GM19240 (cell line): ENCODE measurements around the gene PRSS23.
"Not testable (repeated sequence)": the region's sequence is repeated elsewhere in the genome, so short reads cannot be mapped to it uniquely, and the experiment has no call there.

Source experiments
- DNase-seq: peaks from one replicate; pipeline ENCODE4 v3.0.0; 2011; ENCODE audit warnings: low spot score; ENCODE audit not compliant: insufficient read length

The PRSS23 gene, protein sequence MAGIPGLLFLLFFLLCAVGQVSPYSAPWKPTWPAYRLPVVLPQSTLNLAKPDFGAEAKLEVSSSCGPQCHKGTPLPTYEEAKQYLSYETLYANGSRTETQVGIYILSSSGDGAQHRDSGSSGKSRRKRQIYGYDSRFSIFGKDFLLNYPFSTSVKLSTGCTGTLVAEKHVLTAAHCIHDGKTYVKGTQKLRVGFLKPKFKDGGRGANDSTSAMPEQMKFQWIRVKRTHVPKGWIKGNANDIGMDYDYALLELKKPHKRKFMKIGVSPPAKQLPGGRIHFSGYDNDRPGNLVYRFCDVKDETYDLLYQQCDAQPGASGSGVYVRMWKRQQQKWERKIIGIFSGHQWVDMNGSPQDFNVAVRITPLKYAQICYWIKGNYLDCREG

DNA sequence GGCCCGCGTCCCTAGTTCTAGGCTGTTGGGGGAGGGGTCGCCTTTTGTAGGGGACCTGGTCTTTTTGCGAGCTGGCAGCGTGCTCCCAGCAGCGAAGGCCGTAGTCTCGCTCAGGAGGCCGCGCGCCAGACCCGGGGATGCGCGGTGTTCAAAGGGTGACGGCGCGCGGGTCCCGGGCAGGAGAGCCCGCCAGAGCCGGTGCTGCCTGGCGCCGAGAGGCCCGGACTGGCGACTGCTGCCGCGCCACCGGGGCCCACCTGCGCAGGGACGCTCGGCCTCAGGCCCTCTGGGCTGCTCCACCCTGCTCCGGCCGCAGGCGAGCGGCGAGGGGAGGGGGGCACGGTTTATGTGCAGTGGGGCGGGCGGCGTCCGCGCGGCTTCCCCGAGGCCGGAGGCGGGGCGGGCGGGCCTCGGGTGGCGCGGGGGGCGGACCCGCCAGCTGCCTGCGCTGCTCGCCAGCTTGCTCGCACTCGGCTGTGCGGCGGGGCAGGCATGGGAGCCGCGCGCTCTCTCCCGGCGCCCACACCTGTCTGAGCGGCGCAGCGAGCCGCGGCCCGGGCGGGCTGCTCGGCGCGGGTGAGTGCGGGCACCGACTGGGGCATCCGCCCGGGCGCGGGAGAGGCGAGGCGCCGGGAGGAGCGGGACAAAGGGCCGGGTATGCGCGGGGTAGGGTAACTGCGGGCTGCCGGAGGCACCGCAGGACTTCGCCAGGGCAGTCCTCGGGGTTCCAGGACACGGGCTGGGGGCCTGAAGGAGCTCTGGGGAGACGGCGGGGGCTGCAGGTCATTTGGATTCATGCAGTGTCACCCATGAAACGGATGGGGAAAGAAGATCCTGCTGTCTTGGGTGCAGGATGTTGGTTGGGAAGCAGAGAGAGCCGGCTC, at the start of gene PRSS23:
Gene PRSS23, plus strand, starts transcription at position 467 of the 884 bp plus-strand sequence. CDS start 7,102 bp downstream, outside the sequence.
- no peak for DNase-seq

DNA sequence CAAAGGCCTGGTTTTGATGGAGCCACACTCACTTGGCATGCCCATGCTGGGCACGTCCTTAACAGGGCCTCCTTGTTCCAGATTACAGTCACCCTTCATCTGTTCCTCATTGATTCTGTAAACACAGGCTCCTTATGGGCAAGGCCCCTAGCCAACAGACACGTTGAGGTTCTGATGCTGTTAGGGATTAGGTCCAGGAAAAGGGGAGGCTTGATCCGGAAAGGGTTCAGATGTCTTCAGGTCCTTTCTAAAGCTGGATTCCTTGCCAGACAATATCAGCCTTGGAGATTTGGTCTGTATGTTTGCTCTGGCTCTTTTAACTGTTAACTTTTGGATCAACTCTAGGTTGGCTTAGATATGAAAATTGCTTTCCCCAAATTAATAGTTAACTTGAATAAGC, 46.9 kb upstream of the PRSS23 start:
- DNase-seq = no peak

GRCh38 chr11:86755146-86755545, 45.2 kb upstream of the PRSS23 start:
- DNase-seq = no peak

- no peak for DNase-seq
These were observed 42.2 kb upstream of the PRSS23 start for GRCh38 chr11:86758171-86758570.

GRCh38 chr11:86760577-86760976, 39.8 kb upstream of the PRSS23 start:
- no peak for DNase-seq

DNA sequence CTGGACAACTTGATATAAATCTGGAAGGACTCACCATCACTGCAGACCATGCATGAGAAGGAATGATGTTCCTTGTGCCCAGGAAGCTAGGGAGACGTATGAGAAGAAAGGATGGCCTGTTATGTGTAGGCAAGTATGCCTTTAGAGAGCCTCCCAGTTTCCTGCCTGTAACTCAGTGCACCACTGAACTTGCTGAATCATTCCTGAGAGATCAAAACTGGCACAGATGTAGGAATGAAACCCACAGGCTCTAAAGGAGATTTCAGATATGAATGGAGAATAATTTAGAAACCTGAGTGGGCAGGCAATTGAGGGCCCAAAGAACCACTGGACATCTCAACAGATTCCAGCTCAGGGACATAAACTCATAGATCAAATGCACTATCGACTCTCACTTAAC, 38.4 kb upstream of the PRSS23 start:
- DNase-seq = no peak

DNA sequence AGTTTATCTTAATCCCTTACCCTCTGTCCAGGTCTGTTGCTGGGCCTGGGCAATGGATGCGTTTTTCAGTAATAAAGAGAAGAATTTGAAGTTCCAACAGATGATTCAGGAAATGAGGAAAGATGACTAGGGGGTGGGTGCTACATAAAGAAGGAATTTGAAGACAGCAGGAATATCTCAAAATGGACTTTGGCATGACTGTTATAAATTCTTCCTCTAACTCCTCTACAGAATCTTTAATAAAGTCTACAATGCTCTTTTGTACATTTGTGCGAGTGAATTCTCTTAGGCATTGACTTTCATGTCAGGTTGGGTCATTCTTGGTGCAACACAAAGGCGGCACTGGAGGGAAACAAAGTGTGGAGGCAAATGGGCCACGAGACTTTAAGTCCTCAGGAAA, 35.1 kb upstream of the PRSS23 start:
- no peak for DNase-seq

- DNase-seq = no peak
These were observed 34.5 kb upstream of the PRSS23 start for GRCh38 chr11:86765878-86766277.

DNA sequence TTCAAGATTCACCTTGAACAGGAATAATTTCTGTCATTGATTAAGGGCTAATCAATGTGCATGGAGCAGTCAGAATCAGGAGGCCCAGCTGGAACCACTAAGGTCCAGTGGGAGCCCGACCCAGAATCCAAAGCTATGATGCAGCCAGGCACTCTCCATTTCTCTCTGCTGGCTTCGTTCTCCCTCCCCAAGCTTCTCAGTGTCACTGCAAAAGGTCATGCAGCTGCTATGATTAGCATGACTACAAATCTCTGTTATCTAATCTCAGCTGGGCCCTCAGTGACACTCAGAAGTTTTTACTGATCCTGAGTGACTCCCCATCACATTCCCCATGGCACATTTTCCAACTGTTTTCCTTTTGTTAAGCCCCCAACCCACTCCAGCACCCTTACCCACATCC, 31.1 kb upstream of the PRSS23 start:
- no peak for DNase-seq

DNA sequence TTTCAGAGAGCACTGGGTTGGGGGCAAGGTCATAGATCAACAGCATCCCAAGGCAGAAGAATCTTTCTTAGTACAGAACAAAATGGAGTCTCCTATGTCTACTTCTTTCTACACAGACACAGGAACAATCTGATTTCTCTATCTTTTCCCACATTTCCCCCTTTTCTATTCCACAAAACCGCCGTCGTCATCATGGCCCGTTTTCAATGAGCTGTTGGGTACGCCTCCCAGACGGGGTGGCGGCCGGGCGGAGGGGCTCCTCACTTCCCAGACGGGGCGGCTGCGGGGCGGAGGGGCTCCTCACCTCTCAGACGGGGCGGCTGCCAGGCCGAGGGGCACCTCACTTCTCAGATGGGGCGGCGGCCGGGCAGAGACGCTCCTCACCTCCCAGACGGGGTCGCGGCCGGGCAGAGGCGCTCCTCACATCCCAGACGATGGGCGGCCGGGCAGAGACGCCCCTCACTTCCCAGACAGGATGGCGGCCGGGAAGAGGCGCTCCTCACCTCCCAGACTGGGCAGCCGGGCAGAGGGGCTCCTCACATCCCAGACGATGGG, 29.8 kb upstream of the PRSS23 start:
- DNase-seq = not testable (repeated sequence)

DNA sequence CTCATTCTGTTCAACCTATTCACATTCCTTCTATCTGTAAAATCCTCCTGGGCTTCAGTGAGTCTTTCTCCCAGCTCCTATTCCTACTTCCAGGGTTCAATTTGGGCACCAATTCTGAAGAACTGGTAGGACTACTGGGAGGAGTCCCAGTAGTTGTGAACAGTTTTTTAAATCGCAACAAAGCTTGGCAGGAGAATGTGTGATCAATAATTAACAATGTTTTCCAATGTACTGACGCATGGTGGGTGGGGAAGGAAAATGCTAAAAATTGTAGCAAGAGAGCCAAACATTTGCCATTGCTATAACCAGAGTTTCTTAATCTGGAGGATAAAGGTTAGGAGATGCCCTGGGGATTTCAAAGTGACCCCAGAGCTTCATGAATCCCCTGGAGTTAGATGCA, 27.3 kb upstream of the PRSS23 start:
- DNase-seq = no peak

DNA sequence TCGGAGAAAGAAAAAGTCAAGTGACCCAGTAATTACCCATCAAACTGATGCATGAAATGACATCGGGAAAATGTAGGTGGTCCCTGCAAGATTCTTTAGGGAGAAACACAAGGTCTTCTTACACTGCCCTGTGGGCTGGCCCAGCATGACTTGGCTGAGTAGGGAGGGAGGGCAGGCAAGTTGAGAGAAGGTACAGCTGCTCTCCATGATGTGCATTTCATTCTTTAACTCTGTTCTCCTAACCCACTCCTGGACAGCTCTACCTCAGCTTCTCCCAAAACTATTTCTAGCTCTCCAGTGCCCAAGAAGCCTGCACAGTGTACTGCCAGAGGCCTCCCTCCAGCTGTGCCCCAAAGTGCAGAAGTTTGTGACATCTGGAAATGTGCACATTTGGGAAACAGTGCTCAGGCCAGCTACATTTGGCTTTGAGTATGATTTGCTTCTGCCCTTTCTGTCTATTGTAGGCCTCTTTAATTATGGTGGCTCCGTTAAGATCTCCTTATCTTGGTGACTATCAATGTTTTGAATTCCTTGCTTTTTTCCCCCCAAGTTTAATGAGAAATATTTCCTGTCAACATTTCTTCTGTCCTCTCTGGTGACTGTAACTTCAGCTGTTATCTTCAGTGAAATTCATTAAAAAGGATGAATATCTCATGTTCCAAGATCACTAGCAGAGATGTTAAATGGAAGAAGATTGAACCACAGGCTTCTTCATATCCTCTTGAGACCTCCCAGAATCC, 26.7 kb upstream of the PRSS23 start:
- DNase-seq = no peak

- no peak for DNase-seq
These were observed 25.9 kb upstream of the PRSS23 start for GRCh38 chr11:86774417-86774816.

GRCh38 chr11:86775361-86775760, 25.0 kb upstream of the PRSS23 start:
- DNase-seq = no peak

DNA sequence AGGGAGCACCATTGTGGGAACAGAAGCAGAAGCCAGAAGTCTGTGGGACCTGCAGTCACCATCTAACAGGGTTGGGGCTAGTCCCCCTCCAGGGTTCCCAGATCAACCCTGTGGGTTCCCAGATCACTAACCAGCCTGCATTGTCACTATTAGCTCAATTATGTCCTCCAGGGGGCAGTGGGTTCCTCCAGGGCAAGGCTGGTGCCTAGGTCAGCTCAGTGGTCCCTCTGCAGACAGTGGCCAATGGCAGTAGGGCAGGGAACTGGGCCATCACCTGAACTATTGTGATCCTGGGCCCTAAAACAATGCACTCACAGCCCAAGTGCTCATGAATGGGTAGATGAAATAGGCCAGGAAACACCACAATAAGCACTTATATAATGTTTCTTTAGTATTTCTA, 18.8 kb upstream of the PRSS23 start:
- DNase-seq = no peak

DNA sequence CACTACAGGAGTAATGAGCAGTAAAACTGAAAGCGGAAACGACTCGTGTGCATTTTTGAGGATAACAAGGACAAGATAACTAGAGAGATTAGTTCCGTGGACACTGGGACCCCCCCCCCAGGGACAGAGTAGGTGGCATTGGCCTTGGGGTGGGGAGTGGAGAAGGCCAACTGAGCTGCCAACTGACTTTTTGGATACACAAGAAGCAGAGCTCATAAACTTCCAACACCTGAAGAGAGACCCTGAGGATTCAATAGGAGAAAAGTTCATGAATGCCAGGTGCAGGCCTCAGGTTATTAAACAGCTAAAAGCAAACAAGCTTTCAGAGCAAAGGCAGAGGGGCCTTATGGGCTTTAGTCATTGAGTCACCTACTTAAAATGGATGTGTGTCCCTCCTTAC, 17.6 kb upstream of the PRSS23 start:
- DNase-seq = no peak

- no peak for DNase-seq
These were observed 16.7 kb upstream of the PRSS23 start for GRCh38 chr11:86783661-86784060.

DNA sequence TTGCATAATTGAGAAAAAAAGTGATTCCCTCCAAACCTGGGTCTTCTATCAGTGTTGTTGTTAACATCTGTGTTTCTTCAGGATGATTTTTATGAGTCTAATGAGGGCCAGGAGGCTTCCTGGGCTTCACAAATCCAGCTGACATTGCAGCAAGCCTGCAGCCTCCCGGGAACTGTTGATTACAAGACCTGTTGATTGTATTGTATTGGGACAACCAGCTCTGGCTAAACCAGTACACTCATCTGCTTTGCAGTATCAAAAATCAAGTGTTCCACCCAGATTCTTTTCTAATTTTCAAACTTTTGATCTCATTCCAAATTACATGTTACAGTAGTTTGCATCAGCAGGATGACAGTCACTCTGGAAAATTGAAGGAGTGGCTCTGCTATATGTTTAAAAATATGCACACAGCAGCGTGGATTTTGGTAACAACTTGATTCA, 16.1 kb upstream of the PRSS23 start:
- no peak for DNase-seq

DNA sequence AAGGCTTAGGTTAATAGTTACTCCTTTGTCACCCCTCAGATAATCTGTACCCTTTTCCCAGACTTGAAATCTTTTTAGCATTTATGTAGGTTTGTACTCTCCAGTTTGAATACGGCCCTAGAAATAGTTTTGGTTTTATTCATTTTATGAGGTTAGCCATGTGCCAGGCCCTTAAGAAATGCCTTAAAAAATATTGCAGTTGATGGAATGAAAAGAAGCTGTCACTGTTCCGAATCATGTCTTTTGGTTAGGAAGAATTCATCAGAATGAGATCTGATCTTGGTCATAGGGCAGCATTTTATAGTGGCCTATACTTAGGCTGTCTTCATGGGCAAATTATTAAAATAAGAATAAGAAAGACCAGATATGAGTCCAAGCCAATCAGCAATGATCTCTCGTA, 14.8 kb upstream of the PRSS23 start:
- no peak for DNase-seq

DNA sequence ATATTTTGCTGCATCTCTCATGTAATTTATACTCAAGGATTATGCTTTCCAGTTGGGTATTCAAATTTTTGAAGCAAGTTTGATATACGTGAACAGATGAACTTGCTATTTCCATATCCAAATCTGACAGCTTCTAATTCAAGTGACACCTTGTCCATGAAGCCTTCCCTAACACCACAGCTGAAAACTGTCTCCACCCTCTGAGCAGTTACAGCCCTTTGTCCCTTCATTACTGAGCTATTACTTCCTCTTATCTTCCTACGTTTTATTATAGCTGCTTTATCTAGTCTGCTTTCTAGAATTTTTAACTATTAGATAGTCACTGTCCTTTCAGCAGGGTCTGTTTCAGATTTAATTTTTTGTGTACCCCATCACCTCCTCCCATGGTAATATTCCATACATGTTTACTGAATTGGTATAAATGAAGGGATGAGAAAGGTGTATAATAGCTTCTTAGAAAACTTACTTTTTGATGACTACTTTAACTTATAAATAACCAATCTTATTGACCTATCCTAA, 13.3 kb upstream of the PRSS23 start:
- DNase-seq = no peak

- DNase-seq = no peak
These were observed 12.7 kb upstream of the PRSS23 start for GRCh38 chr11:86787656-86788055.
